NCI-H748 treated with DMSO at 0.1 percent for 48 hours (cell line): ENCODE results near the gene PPP1R13L.
"Not testable (repeated sequence)": the region's sequence is repeated elsewhere in the genome, so short reads cannot be mapped to it uniquely, and the experiment has no call there.

Experiments used
- DNase-seq: peaks from one replicate; lab custom pipeline; 2025; lab: John Stamatoyannopoulos, UW

PPP1R13L gene

DNA sequence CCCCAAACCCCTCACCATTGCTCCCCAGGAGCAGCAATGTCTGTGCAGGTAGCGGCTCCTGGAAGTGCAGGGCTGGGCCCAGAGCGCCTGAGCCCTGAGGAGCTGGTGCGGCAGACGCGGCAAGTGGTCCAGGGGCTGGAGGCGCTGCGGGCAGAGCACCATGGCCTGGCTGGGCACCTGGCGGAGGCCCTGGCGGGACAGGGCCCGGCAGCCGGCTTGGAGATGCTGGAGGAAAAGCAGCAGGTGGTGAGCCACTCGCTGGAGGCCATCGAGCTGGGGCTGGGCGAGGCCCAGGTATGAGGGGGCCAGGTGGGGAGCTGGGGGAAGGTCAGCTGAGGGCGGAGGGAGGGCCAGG, 59.4 kb downstream of the PPP1R13L start:
- no peak for DNase-seq

DNA sequence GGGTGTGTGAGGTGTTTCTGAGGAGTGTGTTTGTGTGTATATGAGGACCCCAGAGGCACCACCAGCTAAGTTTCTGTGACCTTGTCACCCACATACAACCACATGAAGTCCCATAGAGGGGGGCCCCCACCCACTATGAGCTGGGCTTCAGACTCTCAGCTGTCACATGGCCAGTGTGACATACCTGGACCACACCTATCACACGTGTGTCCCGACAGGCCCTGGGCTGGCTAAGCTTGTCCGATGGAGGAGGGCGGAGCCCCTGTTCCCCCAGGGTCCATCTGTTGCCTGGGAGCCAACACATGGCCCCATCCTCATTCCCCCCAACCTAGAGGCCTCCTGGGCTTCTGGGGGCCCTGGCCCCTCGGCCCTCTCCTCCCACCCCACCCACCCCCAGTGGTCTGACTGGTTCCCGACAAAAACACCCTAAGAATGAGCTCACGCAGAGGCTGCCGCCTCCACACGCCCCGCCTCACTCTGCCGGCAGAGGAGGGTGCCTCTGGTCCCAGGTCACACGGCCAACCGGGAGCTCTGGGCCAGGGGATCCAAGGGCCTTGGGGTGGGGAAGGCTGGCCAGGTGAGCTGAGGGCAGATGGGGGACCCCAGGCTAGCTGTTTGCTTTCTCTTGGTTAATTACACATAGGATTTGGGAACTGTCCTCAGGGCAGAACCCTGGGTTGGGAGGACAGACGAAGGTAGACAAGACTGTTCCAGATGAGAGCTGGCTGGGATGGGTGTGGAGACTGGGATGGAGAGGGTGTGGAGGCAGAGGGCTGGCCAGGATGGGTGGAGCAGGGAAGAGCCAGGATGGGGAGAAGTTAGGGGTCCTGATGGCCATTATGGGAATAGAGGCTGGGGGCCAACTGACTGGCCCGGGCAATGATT, 60.0 kb downstream of the PPP1R13L start:
- DNase-seq, result no peak

DNA sequence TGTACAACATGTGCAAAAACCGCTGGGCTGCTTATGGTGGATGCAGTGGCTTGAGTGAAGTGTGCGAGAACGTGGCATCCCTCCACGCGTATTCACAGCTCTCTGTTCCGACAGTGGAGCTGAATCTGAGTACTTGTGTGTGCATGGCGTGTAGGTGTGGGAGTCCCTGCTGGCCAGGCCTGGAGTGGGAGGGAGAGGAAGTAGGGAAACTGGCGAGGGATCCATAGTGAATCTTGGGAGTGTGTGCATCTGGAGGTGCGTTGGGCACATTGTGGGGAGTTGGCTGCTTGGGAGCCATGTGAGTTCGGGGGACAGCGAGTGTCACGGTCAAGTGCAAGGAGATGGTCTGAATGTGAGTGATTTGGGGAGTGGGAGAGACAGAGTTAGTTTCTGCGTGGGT, 62.0 kb downstream of the PPP1R13L start:
- no peak for DNase-seq

DNA sequence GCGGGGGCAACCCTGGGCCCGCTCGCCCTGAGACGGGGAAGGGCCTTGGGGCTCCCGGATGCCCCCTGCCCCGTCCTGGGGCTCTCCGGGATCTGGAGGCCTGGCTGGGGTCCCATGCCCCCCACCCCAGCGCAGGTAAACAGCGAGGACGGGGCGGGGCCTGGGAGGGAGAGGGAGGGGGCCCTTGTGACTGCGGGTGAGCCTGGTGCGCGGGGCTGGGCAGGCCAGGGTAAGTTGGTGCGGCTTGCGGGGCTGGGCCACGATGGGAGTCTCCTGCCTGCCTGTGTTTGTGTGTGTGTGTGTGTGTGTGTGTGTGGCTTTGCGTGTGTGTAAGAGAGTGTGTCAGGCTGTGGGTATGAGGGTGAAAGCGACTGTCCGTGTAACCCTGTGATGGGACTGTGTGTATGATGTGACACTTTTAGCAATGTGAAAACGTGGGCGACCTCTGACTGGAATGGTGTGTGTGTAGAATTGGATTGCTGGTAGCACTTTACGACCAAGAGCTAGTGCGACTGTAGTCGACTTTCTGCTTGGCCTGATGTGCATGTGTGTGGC, 63.9 kb downstream of the PPP1R13L start:
- DNase-seq, result no peak

DNA sequence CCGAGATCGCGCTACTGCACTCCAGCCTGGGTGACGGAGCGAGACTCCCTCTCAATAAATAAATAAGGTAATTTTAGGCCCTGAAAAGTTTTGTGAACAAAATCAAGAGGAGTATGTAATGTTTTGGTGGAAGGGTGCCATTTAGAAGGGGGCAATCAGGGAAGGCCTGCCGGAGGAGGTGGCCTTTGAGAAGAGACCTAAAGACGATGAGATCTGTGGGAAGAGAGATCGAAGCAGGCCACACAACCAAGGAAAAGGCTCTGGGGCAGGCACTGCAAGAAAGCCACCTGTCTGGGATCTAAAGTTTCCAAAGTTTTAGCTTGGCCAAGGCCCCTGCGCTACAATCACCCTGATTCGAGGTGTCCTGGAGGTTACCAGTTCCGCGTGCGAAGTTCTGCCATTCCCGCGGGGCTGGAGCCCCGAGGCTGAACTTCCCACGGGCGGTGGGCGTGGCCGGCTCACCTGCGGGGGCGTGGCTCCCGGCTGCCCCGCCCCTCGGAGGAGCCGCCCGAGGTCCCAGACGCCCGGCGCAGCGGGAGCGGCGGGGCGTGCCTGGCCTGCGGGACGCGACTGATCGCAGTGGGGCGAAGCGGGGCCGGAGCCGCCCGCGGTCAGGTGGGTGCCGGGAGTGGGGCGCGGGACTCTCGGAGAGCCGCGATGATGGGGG, 64.5 kb downstream of the PPP1R13L start, which contains the start of gene KLC3:
Gene KLC3, plus strand, starts transcription at position 519 of the 667 bp plus-strand sequence. CDS start 4,792 bp downstream, outside the sequence.
- peak; percentile 45 for DNase-seq

DNA sequence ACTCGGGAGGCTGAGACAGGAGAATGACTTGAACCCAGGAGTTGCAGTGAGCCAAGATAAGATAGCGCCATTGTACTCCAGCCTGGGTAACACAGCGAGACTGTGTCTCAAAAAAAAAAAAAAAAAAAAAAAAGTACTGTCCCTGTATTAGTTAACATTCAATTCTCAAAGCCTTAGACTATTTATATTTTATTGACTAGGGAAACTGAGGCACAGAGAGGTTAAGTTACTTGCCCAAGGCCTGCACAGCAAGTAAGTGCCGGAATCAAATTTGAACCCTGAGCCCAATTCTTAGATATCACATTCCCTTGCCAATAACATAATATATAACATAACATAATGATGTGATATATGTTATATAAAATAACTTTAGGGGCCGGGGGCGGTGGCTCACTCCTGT, 65.2 kb downstream of the PPP1R13L start:
- no peak for DNase-seq

DNA sequence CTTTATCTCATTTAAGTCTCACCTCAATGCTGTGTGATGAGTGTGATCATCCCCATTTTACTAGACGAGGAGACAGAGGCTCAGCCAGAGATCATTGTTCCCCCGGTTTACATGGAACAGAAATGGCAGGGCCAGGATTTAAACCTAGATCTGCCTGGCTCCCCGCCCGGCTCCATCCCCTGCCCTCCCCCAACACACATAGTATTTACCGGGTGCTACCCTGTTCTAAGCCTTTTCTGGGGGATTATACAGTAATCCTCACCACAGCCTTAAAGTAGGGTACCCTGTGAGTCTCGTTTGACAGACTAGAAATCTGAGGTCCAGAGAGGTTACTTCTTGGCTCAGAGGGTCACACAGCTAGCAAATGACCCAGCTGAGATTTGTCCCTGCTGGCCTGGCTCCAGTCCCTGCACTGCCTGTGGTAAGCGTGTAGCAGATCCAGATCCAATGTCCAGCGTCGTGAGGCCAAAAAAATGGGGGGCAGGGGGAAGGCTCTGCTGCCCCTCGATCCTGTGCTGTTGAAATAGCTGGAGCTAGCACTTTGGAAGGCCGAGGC, 68.1 kb downstream of the PPP1R13L start:
- no peak for DNase-seq

DNA sequence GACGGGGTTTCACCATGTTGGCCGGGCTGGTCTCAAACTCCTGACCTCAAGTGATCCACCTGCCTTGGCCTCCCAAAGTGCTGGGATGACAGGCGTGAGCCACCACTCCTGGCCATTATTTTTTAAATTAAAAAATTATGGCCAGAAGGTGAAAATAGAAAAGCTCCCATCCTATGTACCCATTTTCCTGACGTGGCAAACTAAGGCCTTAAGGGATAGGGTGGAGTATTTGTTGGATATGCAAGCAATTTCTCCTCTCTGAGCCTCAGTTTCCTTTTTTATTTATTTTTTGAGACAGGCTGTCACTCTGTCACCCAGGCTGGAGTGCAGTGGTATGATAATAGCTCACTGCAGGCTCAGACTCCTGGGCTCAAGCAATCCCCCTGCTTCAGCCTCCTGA, 70.0 kb downstream of the PPP1R13L start:
- DNase-seq, result not testable (repeated sequence)

DNA sequence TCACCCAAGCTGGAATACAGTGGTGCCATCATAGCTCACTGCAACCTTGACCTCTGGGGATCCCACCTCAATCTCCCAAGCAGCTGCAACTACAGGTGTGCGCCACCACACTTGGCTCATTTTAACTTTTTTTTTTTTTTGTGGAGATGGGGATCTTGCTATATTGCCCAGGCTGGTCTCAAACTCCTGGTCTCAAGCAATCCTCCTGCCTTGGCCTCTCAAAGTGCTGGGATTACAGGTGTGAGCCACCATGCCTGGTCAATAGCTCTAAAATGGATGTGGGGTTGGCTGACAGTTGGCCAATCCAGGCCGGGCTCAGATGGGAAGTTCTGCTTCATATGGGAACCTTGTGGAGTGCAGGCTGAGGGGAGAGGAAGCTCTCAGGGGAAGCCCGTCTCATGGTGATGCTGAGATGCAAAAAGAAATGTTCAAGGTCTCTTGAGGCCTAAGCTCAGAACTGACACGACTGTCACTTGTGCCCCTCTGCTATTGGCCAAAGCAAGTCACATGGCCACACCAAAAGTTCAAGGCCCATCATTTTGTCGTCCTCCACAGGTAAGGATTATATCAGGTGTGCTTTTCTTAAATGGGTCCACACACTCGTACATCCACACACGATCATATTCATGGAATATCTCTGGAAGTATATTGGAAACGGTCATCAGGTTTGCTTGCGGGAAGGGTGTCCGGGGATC, 71.1 kb downstream of the PPP1R13L start:
- no peak for DNase-seq

DNA sequence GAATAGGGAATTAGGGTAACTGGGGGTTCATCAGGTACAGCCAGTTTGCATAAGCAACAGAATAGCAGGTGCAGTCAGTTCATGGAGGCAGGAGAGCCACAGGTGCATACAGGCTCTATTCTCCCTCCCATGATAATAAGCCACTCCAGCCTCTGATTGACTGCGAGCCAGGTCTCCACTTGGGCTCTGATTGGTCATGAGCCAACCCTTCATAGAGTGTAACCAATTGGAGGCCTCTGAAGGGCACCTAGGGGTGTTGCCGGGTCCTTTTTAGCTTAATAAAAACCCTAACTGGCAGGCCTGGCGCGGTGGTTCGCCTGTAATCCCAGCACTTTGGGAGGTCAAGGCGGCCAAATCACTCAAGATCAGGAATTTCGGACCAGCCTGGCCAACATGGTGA, 73.5 kb downstream of the PPP1R13L start:
- DNase-seq, result no peak
